ENCODE data around the gene EFNA1. TPM values are rescaled to one million over a fixed set of nuclear protein-coding genes. Genes with fewer than 3 reads are reported as not detected.

Gene EFNA1
- total and polyA plus RNA-seq, 2 experiments from 2014 or later: 78.7 to 172 TPM

GRCh38 chr1:155084722-155085503, 42.8 kb upstream of the EFNA1 start:
- Histone ChIP-seq H3K9me2 (replicated peaks; ENCODE audit: insufficient read depth) (no peaks in the 10 kb centered on the region), H3K4me3 (peak overlapping the region; percentile 77), H3K79me2 (no peaks in the 10 kb centered on the region), H3K27ac (peak overlapping the region; percentile 89), H2AFZ (peak overlapping the region; percentile 87), H3K4me1 (ENCODE audit: insufficient read depth) (peaks cover 38% of the 10 kb centered on the region), H3K27me3 (peaks cover 40% of the 10 kb centered on the region), H3K36me3 (replicated peaks; ENCODE audit: insufficient read depth, low read depth) (no peaks in the 10 kb centered on the region), H4K20me1 (ENCODE audit: insufficient read depth, poor library complexity, severe bottlenecking) (peaks cover 2% of the 10 kb centered on the region), H3K4me2 (peak overlapping the region; percentile 94), H3K9me3 (ENCODE audit: low read depth) (no peaks in the 10 kb centered on the region)
- peak; percentile 97 for TF ChIP-seq CTCF (IDR thresholded peaks at IDR 0.05; ENCODE audit: poor library complexity)
- no peak for TF ChIP-seq EZH2phosphoT487 (IDR thresholded peaks at IDR 0.05; ENCODE audit: low read depth, severe bottlenecking, unreplicated experiment)
- peak; percentile 96 for DNase-seq (ENCODE audit: low spot score)
- WGBS (ENCODE audit: low lambda C conversion rate, missing lambda C conversion rate): under 1% methylated on average over 62 of the region's 67 CpGs

- Histone ChIP-seq H3K27ac (peak overlapping the region; percentile 89), H3K4me3 (peak overlapping the region; percentile 77), H4K20me1 (ENCODE audit: insufficient read depth, poor library complexity, severe bottlenecking) (peaks cover 2% of the 10 kb centered on the region), H3K9me2 (replicated peaks; ENCODE audit: insufficient read depth) (no peaks in the 10 kb centered on the region), H3K4me1 (ENCODE audit: insufficient read depth) (peaks cover 32% of the 10 kb centered on the region), H2AFZ (peak overlapping the region; percentile 87), H3K9me3 (ENCODE audit: low read depth) (no peaks in the 10 kb centered on the region), H3K27me3 (peaks cover 33% of the 10 kb centered on the region), H3K36me3 (replicated peaks; ENCODE audit: insufficient read depth, low read depth) (no peaks in the 10 kb centered on the region), H3K4me2 (peak overlapping the region; percentile 94), H3K79me2 (no peaks in the 10 kb centered on the region)
- peak; percentile 83 for DNase-seq (ENCODE audit: low spot score)
- TF ChIP-seq CTCF (IDR thresholded peaks at IDR 0.05; ENCODE audit: poor library complexity) (no peak), EZH2 (IDR thresholded peaks at IDR 0.05; ENCODE audit: borderline replicate concordance) (no peak), EZH2phosphoT487 (IDR thresholded peaks at IDR 0.05; ENCODE audit: low read depth, severe bottlenecking, unreplicated experiment) (no peak)
- WGBS (ENCODE audit: low lambda C conversion rate, missing lambda C conversion rate): 10% methylated on average over 21 of the region's 32 CpGs
Measured at GRCh38 chr1:155085504-155086127, 42.1 kb upstream of the EFNA1 start.

- peak; percentile 73 for DNase-seq (ENCODE audit: low spot score)
- TF ChIP-seq CTCF (IDR thresholded peaks at IDR 0.05; ENCODE audit: poor library complexity): peak; percentile 95
- no peak for TF ChIP-seq EZH2phosphoT487 (IDR thresholded peaks at IDR 0.05; ENCODE audit: low read depth, severe bottlenecking, unreplicated experiment)
- Histone ChIP-seq H2AFZ (no peak overlapping the region), H3K79me2 (no peaks in the 10 kb centered on the region), H3K36me3 (replicated peaks; ENCODE audit: insufficient read depth, low read depth) (no peaks in the 10 kb centered on the region), H3K9me2 (replicated peaks; ENCODE audit: insufficient read depth) (no peaks in the 10 kb centered on the region), H3K27ac (peak overlapping the region; percentile 89), H4K20me1 (ENCODE audit: insufficient read depth, poor library complexity, severe bottlenecking) (peaks cover 2% of the 10 kb centered on the region), H3K4me2 (peak overlapping the region; percentile 94), H3K27me3 (peaks cover 28% of the 10 kb centered on the region), H3K9me3 (ENCODE audit: low read depth) (no peaks in the 10 kb centered on the region), H3K4me3 (no peak overlapping the region), H3K4me1 (ENCODE audit: insufficient read depth) (peaks cover 28% of the 10 kb centered on the region)
- WGBS (ENCODE audit: low lambda C conversion rate, missing lambda C conversion rate): 31% methylated on average over 8 of the region's 24 CpGs
Measured at GRCh38 chr1:155086128-155086741, 41.4 kb upstream of the EFNA1 start.
